ENCODE data around the gene DNAJC15.

DNA sequence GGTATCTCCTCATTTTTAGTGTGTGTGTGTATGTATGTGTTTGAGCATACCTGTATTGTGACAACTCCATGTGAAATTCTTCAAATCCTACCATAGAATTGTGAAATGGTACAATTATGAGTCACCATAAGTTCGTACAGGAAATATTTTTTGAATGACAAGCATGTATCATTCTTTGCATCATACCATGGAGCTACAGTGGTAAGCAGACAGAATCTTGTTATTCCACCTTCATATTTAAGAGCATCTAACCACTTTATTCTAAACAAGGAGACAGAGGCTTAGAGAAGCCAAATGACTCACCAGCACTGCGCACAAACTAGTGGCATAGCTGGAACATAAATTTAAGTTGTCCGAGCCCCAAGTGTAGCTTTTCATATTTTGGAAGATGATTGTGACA is 26.8 kb upstream of the DNAJC15 start:
- TF ChIP-seq, protein P1, sequence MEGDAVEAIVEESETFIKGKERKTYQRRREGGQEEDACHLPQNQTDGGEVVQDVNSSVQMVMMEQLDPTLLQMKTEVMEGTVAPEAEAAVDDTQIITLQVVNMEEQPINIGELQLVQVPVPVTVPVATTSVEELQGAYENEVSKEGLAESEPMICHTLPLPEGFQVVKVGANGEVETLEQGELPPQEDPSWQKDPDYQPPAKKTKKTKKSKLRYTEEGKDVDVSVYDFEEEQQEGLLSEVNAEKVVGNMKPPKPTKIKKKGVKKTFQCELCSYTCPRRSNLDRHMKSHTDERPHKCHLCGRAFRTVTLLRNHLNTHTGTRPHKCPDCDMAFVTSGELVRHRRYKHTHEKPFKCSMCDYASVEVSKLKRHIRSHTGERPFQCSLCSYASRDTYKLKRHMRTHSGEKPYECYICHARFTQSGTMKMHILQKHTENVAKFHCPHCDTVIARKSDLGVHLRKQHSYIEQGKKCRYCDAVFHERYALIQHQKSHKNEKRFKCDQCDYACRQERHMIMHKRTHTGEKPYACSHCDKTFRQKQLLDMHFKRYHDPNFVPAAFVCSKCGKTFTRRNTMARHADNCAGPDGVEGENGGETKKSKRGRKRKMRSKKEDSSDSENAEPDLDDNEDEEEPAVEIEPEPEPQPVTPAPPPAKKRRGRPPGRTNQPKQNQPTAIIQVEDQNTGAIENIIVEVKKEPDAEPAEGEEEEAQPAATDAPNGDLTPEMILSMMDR (IDR thresholded peaks at IDR 0.05): no peak
- TF ChIP-seq POLR2AphosphoS5 (IDR thresholded peaks at IDR 0.05) (no peak), POLR2A (IDR thresholded peaks at IDR 0.05) (no peak)
